CD4-positive, alpha-beta T cell (primary cell): ENCODE data around the gene PTH1R. TPM values are rescaled to one million over a fixed set of nuclear protein-coding genes. Genes with fewer than 3 reads are reported as not detected.
A peak's percentile ranks its signal among the peaks of the same experiment; 100 is the strongest.

Source experiments
- ATAC-seq: fragments of 200-7000 bp; cut with Tn5 transposase; one replicate; pipeline ENCODE4 v1.10.0; 2022; ENCODE audit warnings: mild to moderate bottlenecking; ENCODE audit not compliant: poor library complexity
- CTCF ChIA-PET: fragments of 350-600 bp; sonication (Branson Sonifier 250); formaldehyde crosslinking; loops from one replicate; lab custom pipeline; 2021; ENCODE audit warnings: antibody characterized with exemption, inconsistent platforms; lab: Charles Lee
- POLR2A ChIA-PET: fragments of 350-600 bp; sonication (Branson Sonifier 250); formaldehyde crosslinking; loops from one replicate; lab custom pipeline; 2021; ENCODE audit warnings: antibody characterized with exemption, inconsistent platforms; lab: Charles Lee
- DNase-seq, 14 experiments: peaks; one replicate each; pipeline ENCODE4 v3.0.0-alpha.2; 2013 to 2020; ENCODE audit warnings: mixed read lengths in 2 of 14
- H3K27ac ChIP-seq, 2 donors: one replicate each; pipeline versions ENCODE4 v1.5.1 to v1.7.0; 2013; ENCODE audit warnings: low read length in 2 of 2, low read depth in 1 of 2, mild to moderate bottlenecking in 1 of 2
- H3K27me3 ChIP-seq, 2 experiments: 1 replicate in 1 of 2; 2 replicates in 1 of 2; pipeline versions ENCODE4 v1.6.1 to v1.7.0; 2013; ENCODE audit warnings: low read length in 2 of 2, control low read depth in 1 of 2, mild to moderate bottlenecking in 1 of 2, moderate library complexity in 1 of 2; ENCODE audit not compliant: insufficient read depth in 2 of 2, control insufficient read depth in 1 of 2
- H3K36me3 ChIP-seq: one replicate; pipeline ENCODE4 v1.6.1; 2013; ENCODE audit warnings: low read length, control low read depth; ENCODE audit not compliant: insufficient read depth
- H3K4me1 ChIP-seq: one replicate; pipeline ENCODE4 v1.6.1; 2013; ENCODE audit warnings: low read length, control low read depth; ENCODE audit not compliant: insufficient read depth
- H3K4me3 ChIP-seq: one replicate; pipeline ENCODE4 v1.5.1; 2013; ENCODE audit warnings: mild to moderate bottlenecking, low read length, moderate library complexity
- H3K9me3 ChIP-seq, 2 experiments: 1 replicate in 1 of 2; 2 replicates in 1 of 2; pipeline versions ENCODE4 v1.6.1 to v1.7.0; 2013; ENCODE audit warnings: low read length in 2 of 2, mild to moderate bottlenecking in 2 of 2, control low read depth in 1 of 2, moderate library complexity in 1 of 2; ENCODE audit not compliant: control insufficient read depth in 1 of 2, insufficient read depth in 1 of 2
- H3K27ac Mint-ChIP-seq: one replicate; pipeline ENCODE4 v1.8.0; 2020; ENCODE audit warnings: mixed read lengths
- H3K27me3 Mint-ChIP-seq: one replicate; pipeline ENCODE4 v1.8.0; 2021; ENCODE audit warnings: mixed read lengths
- H3K36me3 Mint-ChIP-seq: one replicate; pipeline ENCODE4 v1.8.0; 2021; ENCODE audit warnings: low read depth, mixed read lengths
- H3K4me1 Mint-ChIP-seq: one replicate; pipeline ENCODE4 v1.8.0; 2021; ENCODE audit warnings: low read depth, mixed read lengths
- H3K4me3 Mint-ChIP-seq: one replicate; pipeline ENCODE4 v1.8.0; 2020; ENCODE audit warnings: mild to moderate bottlenecking, mixed read lengths
- H3K9me3 Mint-ChIP-seq: one replicate; pipeline ENCODE4 v1.8.0; 2020; ENCODE audit warnings: mixed read lengths
- intact Hi-C, 2 experiments: fragments of 100-400 bp; cut with DNase I in 1 of 2; cut with micrococcal nuclease in 1 of 2; formaldehyde crosslinking; loops; one replicate each; pipeline versions ENCODE4 v1.15.1 to v1.9.0; 2023 to 2025; cut with DNase I, micrococcal nuclease
- total RNA-seq, 174 experiments: library from RNA in 2 of 174; stranded (reverse) in 2 of 174; gene quantifications; one replicate each; pipeline ENCODE4 v1.2.3 and lab custom pipeline; 2021 to 2026
- TF ChIP-seq, protein P1 (sequence below): fragments of 200-600 bp; IDR thresholded peaks from one replicate; pipeline ENCODE4 v1.8.0; 2022; ENCODE audit warnings: antibody characterized with exemption, mild to moderate bottlenecking

PTH1R gene
- total RNA-seq, 2 experiments from 2014 or later, result not detected

DNA sequence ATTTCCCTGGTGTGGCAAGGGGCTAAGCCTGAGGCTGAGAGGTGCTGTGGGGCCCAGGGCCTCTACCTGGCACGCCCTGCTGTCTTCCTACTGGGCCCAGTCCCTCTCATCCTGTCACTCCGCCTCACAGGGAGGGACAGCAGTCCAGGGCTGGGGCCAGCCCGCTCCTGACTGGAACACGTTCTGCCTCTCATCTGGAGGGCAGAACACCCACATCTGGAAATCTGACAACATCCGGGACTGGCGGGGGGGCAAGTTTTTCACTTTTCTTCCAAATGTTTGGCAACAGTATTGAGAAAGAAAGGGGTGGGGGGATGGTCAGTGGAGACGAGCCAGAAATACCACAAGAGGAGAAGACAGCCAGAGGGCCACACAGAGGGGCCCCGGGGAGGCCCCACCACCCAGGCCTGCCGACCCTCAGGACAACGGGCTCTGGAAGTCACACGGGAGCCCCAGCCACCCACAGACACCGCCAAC is 12.5 kb upstream of the PTH1R start:
- no peak overlapping the region for H3K4me3 ChIP-seq
- Mint-ChIP-seq H3K4me3 (no peak overlapping the region), H3K36me3 (no peaks in the 10 kb centered on the region), H3K27ac (no peak overlapping the region), H3K27me3 (peaks cover 5% of the 10 kb centered on the region), H3K9me3 (no peaks in the 10 kb centered on the region), H3K4me1 (no peaks in the 10 kb centered on the region)
- intact Hi-C loops, result loop anchor here in 1 of 2 experiments (5.0 kb wide), 1 partner anchor 132 kb away; no protein-coding TSS in a partner anchor
- POLR2A ChIA-PET, result no interaction called here
- no peak for ATAC-seq
- peak in 1 of 14 experiments; percentile 2 for DNase-seq
- H3K9me3 ChIP-seq, result no peaks in the 10 kb centered on the region
- H3K27me3 ChIP-seq, result no peaks in the 10 kb centered on the region
- no peaks in the 10 kb centered on the region for H3K36me3 ChIP-seq
- CTCF ChIA-PET, result no interaction called here
- TF ChIP-seq, protein P1, sequence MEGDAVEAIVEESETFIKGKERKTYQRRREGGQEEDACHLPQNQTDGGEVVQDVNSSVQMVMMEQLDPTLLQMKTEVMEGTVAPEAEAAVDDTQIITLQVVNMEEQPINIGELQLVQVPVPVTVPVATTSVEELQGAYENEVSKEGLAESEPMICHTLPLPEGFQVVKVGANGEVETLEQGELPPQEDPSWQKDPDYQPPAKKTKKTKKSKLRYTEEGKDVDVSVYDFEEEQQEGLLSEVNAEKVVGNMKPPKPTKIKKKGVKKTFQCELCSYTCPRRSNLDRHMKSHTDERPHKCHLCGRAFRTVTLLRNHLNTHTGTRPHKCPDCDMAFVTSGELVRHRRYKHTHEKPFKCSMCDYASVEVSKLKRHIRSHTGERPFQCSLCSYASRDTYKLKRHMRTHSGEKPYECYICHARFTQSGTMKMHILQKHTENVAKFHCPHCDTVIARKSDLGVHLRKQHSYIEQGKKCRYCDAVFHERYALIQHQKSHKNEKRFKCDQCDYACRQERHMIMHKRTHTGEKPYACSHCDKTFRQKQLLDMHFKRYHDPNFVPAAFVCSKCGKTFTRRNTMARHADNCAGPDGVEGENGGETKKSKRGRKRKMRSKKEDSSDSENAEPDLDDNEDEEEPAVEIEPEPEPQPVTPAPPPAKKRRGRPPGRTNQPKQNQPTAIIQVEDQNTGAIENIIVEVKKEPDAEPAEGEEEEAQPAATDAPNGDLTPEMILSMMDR, result no peak
- no peak overlapping the region for H3K27ac ChIP-seq
- H3K4me1 ChIP-seq, result peaks cover 5% of the 10 kb centered on the region

DNA sequence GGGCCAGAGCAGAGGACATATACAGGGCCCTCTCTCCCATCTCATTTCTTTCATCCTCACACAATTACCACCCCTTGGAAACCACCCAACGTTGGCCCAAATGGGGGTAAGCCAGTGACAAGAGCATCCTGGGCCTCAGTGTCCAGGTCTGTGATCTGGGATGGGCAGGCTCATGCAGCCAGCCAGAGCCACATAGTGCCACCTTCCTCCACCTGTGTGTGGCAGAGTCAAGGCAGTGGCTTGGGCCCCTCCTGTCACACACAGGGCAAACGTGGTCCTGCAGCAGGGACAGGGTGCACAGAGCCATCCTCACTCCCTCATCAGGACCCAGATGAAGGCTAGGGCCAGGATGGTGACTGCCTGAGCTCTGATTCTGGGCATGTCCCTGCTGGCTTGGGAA is 12.0 kb upstream of the PTH1R start:
- Mint-ChIP-seq H3K9me3 (no peaks in the 10 kb centered on the region), H3K27ac (no peak overlapping the region), H3K4me1 (no peaks in the 10 kb centered on the region), H3K4me3 (no peak overlapping the region), H3K27me3 (peaks cover 5% of the 10 kb centered on the region), H3K36me3 (no peaks in the 10 kb centered on the region)
- DNase-seq (no peak), ATAC-seq (no peak)
- Histone ChIP-seq H3K4me3 (no peak overlapping the region), H3K36me3 (no peaks in the 10 kb centered on the region), H3K27me3 (no peaks in the 10 kb centered on the region), H3K27ac (no peak overlapping the region), H3K9me3 (no peaks in the 10 kb centered on the region), H3K4me1 (peaks cover 5% of the 10 kb centered on the region)
- intact Hi-C loops, result loop anchor here in 1 of 2 experiments (5.0 kb wide), 1 partner anchor 132 kb away; no protein-coding TSS in a partner anchor
- POLR2A ChIA-PET, result no interaction called here
- TF ChIP-seq, protein P1, result no peak
- CTCF ChIA-PET, result no interaction called here

DNA sequence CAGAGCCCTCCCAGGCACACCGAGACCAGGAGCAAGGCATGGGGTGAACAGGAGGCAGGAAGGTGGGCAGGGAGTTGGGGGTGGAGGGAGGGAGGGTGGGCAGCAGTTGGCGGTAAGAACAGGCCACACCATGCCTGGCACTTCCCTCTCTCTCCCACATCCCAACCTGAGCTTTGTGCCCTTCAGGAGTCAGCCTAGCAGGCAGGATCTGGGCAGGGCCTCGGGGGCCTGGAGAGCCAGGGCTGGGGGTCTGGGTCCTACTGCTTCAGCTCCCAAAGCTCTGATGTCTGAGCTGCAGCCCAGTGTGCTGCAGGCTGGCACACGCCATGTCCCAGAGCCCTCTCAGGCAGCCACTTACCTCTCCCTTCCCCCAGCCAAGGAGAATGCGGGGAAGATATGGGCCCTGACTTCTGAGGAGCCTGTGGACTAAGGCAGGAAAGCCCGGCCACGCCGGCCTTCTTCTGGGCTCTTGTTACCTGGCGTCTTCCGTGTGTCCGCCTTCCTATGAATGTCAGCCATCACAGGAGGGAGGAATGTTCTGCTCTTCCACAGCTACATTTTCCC is 11.4 kb upstream of the PTH1R start:
- H3K27ac ChIP-seq, result no peak overlapping the region
- peaks cover 5% of the 10 kb centered on the region for H3K4me1 ChIP-seq
- DNase-seq (no peak), ATAC-seq (no peak)
- Mint-ChIP-seq H3K27ac (no peak overlapping the region), H3K4me1 (no peaks in the 10 kb centered on the region), H3K4me3 (no peak overlapping the region), H3K9me3 (no peaks in the 10 kb centered on the region), H3K27me3 (peaks cover 5% of the 10 kb centered on the region), H3K36me3 (no peaks in the 10 kb centered on the region)
- ChIA-PET CTCF (interaction anchor here (1.8 kb wide), 1 partner anchor 43 kb away, joined by 5 read pairs; no protein-coding TSS in a partner anchor), POLR2A (no interaction called here)
- no peaks in the 10 kb centered on the region for H3K27me3 ChIP-seq
- H3K4me3 ChIP-seq, result no peak overlapping the region
- H3K36me3 ChIP-seq, result no peaks in the 10 kb centered on the region
- no peaks in the 10 kb centered on the region for H3K9me3 ChIP-seq
- intact Hi-C loops, result loop anchor here (1.0 to 5.0 kb wide), 5 partner anchors 29 to 505 kb away; no protein-coding TSS in a partner anchor
- TF ChIP-seq, protein P1, result no peak
